GM13976 (cell line): ENCODE data around the gene GLI3.

Source experiments
- DNase-seq: peaks from one replicate; pipeline ENCODE4 v3.0.0; 2012; ENCODE audit warnings: low spot score
- in situ Hi-C: fragments of 300-500 bp; cut with MboI; formaldehyde crosslinking; loops from one replicate; pipeline ENCODE4 v1.12.0; 2022; ENCODE audit warnings: low sequenced_read_pairs, mixed read lengths, inconsistent platforms; ENCODE audit not compliant: unreplicated experiment
- TF ChIP-seq, protein P1 (sequence below): IDR thresholded peaks from 2 replicates; pipeline ENCODE4 v1.5.1; 2012; ENCODE audit warnings: borderline replicate concordance, mild to moderate bottlenecking; ENCODE audit not compliant: insufficient read depth; ENCODE audit errors: extremely low read depth, missing control alignments, control extremely low read depth

Gene GLI3

DNA sequence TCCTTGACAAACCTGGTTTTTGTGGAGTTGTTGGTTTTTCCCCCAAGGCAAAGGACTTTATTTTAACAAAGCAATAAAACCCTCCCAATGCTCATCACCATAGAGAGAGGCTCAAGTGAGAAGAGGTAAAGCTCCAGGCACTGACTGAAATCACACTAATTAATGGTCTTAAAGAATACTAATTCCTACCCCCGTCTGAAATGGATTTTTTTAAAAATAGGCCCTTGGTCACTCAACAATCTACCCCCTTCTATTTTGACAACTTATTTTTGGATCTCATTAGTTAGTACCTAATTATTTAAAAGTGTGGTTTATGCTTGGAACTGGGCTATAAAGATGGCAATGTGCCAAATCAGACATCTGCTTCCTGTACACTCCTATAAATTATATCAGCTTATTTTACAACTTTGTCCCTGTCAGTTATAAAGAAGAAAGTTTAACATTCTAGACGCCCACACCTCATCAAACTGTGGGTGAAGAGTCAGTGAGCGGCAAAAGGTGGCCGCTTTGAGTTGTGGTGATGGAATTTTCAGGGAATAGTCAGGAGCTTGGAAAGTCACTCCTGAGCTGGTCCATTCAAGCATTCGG, 10.6 kb downstream of the GLI3 start:
- no peak for DNase-seq
- TF ChIP-seq, protein P1, sequence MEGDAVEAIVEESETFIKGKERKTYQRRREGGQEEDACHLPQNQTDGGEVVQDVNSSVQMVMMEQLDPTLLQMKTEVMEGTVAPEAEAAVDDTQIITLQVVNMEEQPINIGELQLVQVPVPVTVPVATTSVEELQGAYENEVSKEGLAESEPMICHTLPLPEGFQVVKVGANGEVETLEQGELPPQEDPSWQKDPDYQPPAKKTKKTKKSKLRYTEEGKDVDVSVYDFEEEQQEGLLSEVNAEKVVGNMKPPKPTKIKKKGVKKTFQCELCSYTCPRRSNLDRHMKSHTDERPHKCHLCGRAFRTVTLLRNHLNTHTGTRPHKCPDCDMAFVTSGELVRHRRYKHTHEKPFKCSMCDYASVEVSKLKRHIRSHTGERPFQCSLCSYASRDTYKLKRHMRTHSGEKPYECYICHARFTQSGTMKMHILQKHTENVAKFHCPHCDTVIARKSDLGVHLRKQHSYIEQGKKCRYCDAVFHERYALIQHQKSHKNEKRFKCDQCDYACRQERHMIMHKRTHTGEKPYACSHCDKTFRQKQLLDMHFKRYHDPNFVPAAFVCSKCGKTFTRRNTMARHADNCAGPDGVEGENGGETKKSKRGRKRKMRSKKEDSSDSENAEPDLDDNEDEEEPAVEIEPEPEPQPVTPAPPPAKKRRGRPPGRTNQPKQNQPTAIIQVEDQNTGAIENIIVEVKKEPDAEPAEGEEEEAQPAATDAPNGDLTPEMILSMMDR, result no peak
- in situ Hi-C loops, result no loop called here

DNA sequence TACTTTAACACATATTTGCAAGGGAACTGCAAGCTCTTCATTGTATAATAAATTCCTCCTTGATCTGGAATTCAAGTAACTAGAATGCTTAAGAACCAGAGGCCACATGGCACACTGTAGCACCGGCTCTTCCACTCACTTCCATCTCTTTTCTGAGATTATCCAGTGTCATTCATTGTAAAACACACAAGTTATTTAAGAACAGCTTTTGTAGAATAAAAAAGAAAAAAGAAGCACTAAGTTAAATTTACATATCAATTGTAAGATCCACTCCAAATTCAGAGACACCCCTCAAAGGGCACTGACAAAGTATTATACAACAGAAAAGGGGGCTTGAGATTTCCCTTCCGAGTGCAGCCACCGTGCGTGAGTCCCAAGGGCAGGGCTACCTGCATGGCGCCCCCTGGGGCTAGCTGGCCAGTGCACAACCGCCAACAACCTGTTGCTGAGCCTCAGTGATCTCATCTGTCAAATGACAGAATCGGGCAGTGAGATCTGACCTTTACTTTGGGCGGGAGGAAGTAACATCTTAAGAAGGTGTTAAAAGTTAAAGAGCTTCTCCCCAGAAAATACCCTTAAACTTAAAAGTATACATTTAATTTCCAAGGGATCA, 12.5 kb downstream of the GLI3 start:
- TF ChIP-seq, protein P1, result no peak
- DNase-seq, result no peak
- in situ Hi-C loops, result no loop called here

- in situ Hi-C loops, result no loop called here
- TF ChIP-seq, protein P1, result no peak
- DNase-seq, result no peak
Measured at GRCh38 chr7:42222891-42223290, 14.1 kb downstream of the GLI3 start.

DNA sequence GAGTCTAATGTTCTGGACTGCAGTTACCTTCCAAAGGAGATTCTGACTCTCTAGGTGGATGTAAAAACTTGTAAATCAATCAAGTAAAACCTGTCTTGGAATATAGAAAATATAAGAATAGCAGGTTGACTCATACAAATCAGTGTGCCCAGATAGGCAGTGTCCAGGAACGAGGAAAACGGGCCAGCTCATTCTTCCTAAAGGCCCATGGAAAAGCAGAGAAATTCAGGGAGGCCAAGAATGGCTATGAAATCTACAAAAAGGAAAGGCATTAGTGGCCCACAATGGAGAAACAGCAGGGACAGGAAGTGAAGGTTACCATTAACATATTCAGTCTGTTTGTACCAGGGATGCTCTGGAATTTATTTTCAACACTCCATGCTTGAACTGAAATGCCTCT, 14.9 kb downstream of the GLI3 start:
- in situ Hi-C loops, result no loop called here
- DNase-seq, result no peak
- TF ChIP-seq, protein P1, result no peak

- in situ Hi-C loops, result no loop called here
- TF ChIP-seq, protein P1, result no peak
- no peak for DNase-seq
Measured at GRCh38 chr7:42221304-42221703, 15.7 kb downstream of the GLI3 start.

GRCh38 chr7:42219447-42219846, 17.6 kb downstream of the GLI3 start:
- TF ChIP-seq, protein P1, result no peak
- in situ Hi-C loops, result no loop called here

More at GRCh38 chr7:42219447-42219846, 17.6 kb downstream of the GLI3 start:
- no peak for DNase-seq
